Colon (tissue), 2 donors: ENCODE measurements around the gene HOXB7.

Experiments
- FAIRE-seq: peaks from 2 replicates; lab custom pipeline; 2012; peaks lifted over from hg19 to GRCh38; lab: Jason Lieb, UNC
- donor health status: control.
- donor health status: control.

The HOXB7 gene

DNA sequence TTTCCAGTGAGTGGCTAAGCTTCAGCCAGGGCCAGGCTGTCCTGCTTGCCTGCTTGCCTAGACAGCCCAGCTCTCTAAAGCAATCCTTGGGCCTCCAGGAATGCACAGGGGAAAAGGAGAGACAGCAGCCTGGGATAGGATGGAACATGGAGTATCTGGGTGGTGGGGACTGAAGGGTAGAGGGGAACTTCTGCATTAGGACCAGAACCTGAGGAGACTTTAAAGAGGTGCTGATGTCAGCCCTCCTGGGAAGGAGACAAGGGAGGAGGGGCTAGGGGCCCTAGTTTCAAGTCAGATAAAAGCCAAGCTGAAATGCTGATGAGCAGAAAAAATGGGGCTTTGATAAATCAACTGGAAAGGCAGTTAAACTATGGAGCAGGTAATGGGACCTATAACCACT lies 1.8 kb downstream of the HOXB7 start:
- no peak for FAIRE-seq

GRCh38 chr17:48608494-48608834 lies 2.4 kb downstream of the HOXB7 start:
- no peak for FAIRE-seq

- no peak for FAIRE-seq
Measured at GRCh38 chr17:48606892-48607614, 3.8 kb downstream of the HOXB7 start.

DNA sequence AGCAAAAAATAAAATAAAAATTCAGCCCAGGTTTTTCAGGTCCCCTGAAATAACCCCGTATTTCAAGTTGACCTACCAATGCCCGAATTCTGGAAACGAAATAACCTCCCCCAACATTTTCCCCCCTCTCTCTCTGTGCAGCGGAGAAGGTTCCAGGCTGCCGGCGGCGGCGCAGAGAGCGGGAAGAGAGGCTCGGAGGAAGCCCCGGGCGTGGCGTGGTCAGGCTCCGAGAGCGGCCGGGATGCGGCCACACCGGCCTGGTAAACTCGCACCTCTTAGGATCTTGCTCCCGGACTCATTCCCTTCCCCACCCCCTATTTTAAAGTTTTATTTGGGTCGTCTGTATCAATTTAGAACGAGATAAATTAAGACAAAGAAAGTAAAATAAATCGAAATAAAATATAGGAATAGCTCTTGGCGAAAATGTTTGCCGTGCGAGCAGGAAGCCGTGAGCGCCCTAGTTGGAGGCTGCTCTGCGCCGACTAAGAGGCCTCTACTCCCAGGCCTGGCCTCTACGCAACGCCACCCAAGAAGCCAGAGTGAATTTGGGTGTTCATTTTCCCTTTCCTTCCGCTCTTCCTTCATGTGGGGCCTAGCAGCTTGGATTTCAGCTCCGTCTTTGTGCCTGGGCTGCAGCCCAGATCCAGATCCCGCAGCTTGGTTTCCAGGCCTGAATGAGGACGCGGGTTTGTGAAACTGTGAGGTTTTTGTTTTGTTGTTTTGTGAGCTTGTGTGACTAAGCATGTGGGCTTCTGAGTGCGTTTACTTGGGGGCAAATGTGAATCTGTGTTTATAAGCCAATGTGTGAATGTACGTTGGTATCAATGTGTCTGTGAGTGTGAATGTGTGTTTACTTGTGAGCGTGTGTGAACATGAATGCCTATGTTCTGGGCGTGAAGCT lies 4.6 kb downstream of the HOXB7 start:
- no peak for FAIRE-seq

GRCh38 chr17:48605409-48605919 lies 5.4 kb downstream of the HOXB7 start:
- FAIRE-seq: no peak

- no peak for FAIRE-seq
Measured at GRCh38 chr17:48604770-48605329, 6.0 kb downstream of the HOXB7 start, which contains the start of gene HOXB6. Gene HOXB6 (minus strand): TSS chr17:48604986. CDS start chr17:48598150, 6,836 bp downstream.

GRCh38 chr17:48603959-48604769 lies 6.7 kb downstream of the HOXB7 start:
- FAIRE-seq: no peak

DNA sequence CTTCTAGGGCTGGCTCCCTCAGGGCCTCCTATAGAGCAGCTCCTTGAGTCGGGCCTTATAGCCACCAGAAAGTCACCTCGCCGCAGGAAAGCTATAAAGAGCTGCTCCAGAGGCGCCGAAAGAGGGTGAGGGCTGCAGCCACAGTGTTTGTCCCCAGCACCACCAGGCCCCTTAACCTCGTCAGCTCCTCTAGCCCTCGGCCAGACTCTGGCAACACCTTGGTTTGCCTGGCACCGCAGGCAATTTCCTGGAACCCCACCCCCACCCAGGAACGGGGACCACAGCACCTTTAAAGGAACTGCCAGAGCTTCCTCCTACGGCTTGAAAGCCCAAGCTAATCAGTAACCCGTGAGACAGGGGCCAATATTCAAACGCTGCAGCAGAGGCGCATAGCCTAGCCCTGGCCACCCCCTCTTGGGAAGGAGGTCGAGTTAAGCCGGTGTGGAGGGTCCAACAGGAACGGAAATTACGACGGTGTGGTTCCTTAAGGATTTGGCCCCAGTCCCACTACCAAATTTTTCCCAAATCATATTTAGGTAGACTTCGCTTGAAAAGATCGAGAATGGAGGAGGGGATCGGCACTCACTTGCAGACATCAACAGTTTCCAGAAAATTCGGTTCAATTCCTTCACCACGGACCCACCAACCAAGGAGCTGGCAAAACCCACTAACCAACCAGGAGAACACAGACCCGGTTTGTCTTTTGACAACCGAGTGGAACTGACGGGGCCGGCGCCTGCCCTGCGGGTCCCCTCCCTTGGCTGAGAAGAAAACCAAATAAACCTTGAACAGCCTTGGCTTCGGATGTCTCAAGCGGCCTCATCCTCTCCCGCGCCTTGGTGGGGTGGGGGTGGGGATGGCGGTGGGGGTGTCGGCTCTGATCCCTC lies 9.0 kb downstream of the HOXB7 start:
- no peak for FAIRE-seq

- FAIRE-seq: no peak
Measured at GRCh38 chr17:48601207-48601538, 9.6 kb downstream of the HOXB7 start.

- FAIRE-seq: no peak
Measured at GRCh38 chr17:48600244-48601098, 10.3 kb downstream of the HOXB7 start.

DNA sequence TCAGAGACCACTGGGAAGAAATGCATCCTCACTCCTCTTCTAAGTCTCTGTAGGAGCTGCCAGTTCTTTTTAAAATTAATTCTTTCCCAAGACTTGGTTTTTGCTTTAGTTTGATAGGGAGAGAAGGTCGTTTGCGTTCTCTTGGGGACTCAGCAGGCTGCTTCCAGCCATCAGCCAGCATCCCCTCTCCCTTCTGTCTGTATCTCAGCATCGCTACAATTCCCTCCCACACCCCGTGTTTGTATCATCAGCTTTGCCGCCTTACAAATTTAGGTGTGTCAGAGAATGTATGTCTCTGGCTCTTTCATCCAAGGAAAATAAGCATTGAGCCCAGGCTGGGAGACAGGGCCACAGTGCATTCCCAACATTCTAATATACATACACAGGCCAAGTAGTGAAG lies 11.5 kb downstream of the HOXB7 start:
- no peak for FAIRE-seq

- FAIRE-seq: no peak
Measured at GRCh38 chr17:48598736-48599135, 12.1 kb downstream of the HOXB7 start.

DNA sequence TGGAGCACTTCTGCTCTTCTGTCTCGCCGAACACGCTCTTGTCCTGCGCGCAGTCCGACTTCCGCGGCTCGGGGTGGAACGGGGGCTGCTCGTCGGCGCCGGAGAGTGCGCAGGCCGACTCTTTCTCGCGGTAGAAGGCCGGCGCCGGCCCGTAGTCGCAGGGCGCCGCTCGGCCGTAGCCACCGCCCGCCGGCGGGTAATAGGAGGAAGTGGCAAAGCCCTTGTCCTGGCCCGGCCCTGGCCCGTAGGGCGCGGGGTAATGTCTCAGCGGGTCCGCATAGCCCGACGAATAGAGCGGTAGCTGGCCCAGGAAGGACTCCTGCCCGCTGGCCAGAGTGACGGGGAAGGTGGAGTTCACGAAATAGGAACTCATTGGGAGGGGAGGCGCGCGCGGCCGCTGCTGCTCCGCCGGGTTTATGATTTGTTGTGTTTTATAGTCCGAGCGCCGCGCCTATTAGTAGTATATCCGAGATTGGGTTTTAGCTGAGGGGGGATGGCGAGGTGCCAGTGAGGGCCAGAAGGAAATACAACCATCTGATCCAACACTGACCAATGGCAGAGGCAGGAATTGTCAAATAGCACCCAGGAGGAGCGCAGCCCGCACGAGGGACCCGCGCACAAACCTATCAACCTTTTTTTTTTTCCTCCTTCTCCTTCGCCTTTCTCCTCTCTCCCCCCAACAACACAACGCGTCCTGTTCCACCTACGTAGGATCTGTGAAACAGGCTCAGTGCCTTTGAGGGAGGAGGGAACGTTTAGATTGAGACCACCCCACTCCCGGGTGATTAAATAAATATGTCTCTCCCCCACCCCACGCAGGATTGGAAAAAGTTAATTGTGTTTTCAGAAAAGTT lies 12.8 kb downstream of the HOXB7 start:
- FAIRE-seq: no peak

DNA sequence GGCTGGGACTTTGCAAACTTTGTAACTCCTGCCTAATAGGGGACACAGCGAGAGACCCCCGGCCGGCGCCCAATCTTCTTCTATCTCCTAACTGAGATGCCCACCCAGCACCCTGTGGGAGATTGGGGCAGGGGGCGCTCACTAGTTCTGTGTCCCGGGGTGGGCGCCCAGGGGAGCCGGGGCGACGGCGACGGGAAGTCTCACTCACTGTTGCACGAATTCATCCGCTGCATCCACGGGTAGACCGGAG lies 13.4 kb downstream of the HOXB7 start:
- no peak for FAIRE-seq

GRCh38 chr17:48596735-48597527 lies 13.9 kb downstream of the HOXB7 start:
- FAIRE-seq: no peak

GRCh38 chr17:48596000-48596734 lies 14.7 kb downstream of the HOXB7 start:
- no peak for FAIRE-seq

- FAIRE-seq: no peak
Measured at GRCh38 chr17:48595278-48595999, 15.4 kb downstream of the HOXB7 start.
